ENCODE data around the gene TRAK2. TPM values are rescaled to one million over a fixed set of nuclear protein-coding genes. Genes with fewer than 3 reads are reported as not detected.
A peak's percentile ranks its signal among the peaks of the same experiment; 100 is the strongest.

The TRAK2 gene
- total RNA-seq, 4 donors from 2014 or later: 30.2 to 48.3 (median 34.8) TPM

GRCh38 chr2:201407265-201407664 lies 44.0 kb downstream of the TRAK2 start:
- Histone ChIP-seq H3K4me1 (peaks cover 0 to 76% (median 18%) of the 10 kb centered on the region in 4 donors), H3K36me3 (no peaks in the 10 kb centered on the region), H3K9me3 (no peaks in the 10 kb centered on the region), H3K4me3 (no peak overlapping the region), H3K27ac (peak overlapping the region; percentile 4 to 87 (median 62)), H3K27me3 (no peaks in the 10 kb centered on the region)
- TF ChIP-seq EP300 (IDR thresholded peaks at IDR 0.05) (no peak), CTCF (IDR thresholded peaks at IDR 0.05) (no peak), POLR2A (IDR thresholded peaks at IDR 0.05) (no peak)
- DNase-seq (ENCODE audit: low spot score in 2 of 2): no peak
- WGBS, 2 donors: 93 to 96% methylated on average over 2 of the region's 2 CpGs

GRCh38 chr2:201406077-201406662 lies 45.1 kb downstream of the TRAK2 start:
- Histone ChIP-seq H3K9me3 (no peaks in the 10 kb centered on the region), H3K4me1 (peaks cover 5 to 73% (median 15%) of the 10 kb centered on the region in 4 donors), H3K36me3 (no peaks in the 10 kb centered on the region), H3K27me3 (no peaks in the 10 kb centered on the region), H3K4me3 (no peak overlapping the region), H3K27ac (peak overlapping the region; percentile 21 to 87 (median 76))
- 12 to 13% methylated on average over 3 of the region's 3 CpGs for WGBS, 2 donors
- peak; percentile 85 to 92 for TF ChIP-seq EP300 (IDR thresholded peaks at IDR 0.05)
- no peak for TF ChIP-seq CTCF (IDR thresholded peaks at IDR 0.05)
- DNase-seq (ENCODE audit: low spot score in 2 of 2): peak in 1 of 2 donors; percentile 88

- peaks cover 5 to 65% (median 14%) of the 10 kb centered on the region in 4 donors for H3K4me1 ChIP-seq
- 86 to 97% methylated on average over 3 of the region's 3 CpGs for WGBS, 2 donors
- TF ChIP-seq EP300 (IDR thresholded peaks at IDR 0.05) (no peak), POLR2A (IDR thresholded peaks at IDR 0.05) (no peak), CTCF (IDR thresholded peaks at IDR 0.05) (no peak)
Measured at GRCh38 chr2:201404699-201405280, 46.5 kb downstream of the TRAK2 start.

GRCh38 chr2:201403880-201404279 lies 47.4 kb downstream of the TRAK2 start:
- H3K27me3 ChIP-seq: no peaks in the 10 kb centered on the region
- H3K27ac ChIP-seq: peak overlapping the region in 2 of 4 donors; percentile 22 to 35
- 81 to 83% methylated on average over 3 of the region's 3 CpGs for WGBS, 2 donors
- no peaks in the 10 kb centered on the region for H3K9me3 ChIP-seq
- no peak for TF ChIP-seq EP300 (IDR thresholded peaks at IDR 0.05)
- no peak for TF ChIP-seq CTCF (IDR thresholded peaks at IDR 0.05)
- TF ChIP-seq POLR2A (IDR thresholded peaks at IDR 0.05): no peak
- no peak for DNase-seq (ENCODE audit: low spot score in 2 of 2)
- H3K4me3 ChIP-seq: no peak overlapping the region
- H3K4me1 ChIP-seq: peaks cover 5 to 61% (median 14%) of the 10 kb centered on the region in 4 donors
- H3K36me3 ChIP-seq: no peaks in the 10 kb centered on the region

More at GRCh38 chr2:201404699-201405280, 46.5 kb downstream of the TRAK2 start:
- H3K36me3 ChIP-seq: no peaks in the 10 kb centered on the region
- H3K27ac ChIP-seq: peak overlapping the region; percentile 15 to 87 (median 76)
- H3K9me3 ChIP-seq: no peaks in the 10 kb centered on the region
- DNase-seq (ENCODE audit: low spot score in 2 of 2): no peak
- no peaks in the 10 kb centered on the region for H3K27me3 ChIP-seq
- H3K4me3 ChIP-seq: no peak overlapping the region

All from tibial nerve (tissue), 4 donors.